Measurements from ENCODE around the gene EXOC6. TPM values are rescaled to one million over a fixed set of nuclear protein-coding genes. Genes with fewer than 3 reads are reported as not detected.
"Not testable (repeated sequence)": the region's sequence is repeated elsewhere in the genome, so short reads cannot be mapped to it uniquely, and the experiment has no call there.

EXOC6 gene
- polyA plus RNA-seq, 1 donor from 2014 or later: 26.3 TPM

- no peak overlapping the region for H3K4me2 ChIP-seq (ENCODE audit: low read length)
- TF ChIP-seq EP300 (conservative IDR thresholded peaks at IDR 0.05; ENCODE audit: poor library complexity, severe bottlenecking): no peak
- no peak for TF ChIP-seq POLR2AphosphoS5 (IDR thresholded peaks at IDR 0.05)
- TF ChIP-seq TAF1 (IDR thresholded peaks at IDR 0.05; ENCODE audit: low read depth): no peak
- no peak for TF ChIP-seq RAD21 (conservative IDR thresholded peaks at IDR 0.05)
- TF ChIP-seq SMC3 (conservative IDR thresholded peaks at IDR 0.05; ENCODE audit: poor library complexity): no peak
- TF ChIP-seq CTCF (IDR thresholded peaks at IDR 0.05; ENCODE audit: poor library complexity, severe bottlenecking): no peak
- TF ChIP-seq REST (IDR thresholded peaks at IDR 0.05; ENCODE audit: borderline replicate concordance): no peak
- no peak for TF ChIP-seq MXI1 (conservative IDR thresholded peaks at IDR 0.05; ENCODE audit: poor library complexity, severe bottlenecking)
- TF ChIP-seq EZH2 (IDR thresholded peaks at IDR 0.05; ENCODE audit: borderline replicate concordance, insufficient read depth, low read length, poor library complexity, severe bottlenecking): no peak
- no peak overlapping the region for H2AFZ ChIP-seq (ENCODE audit: low read depth, low read length)
Measured at GRCh38 chr10:92907280-92907679, 59.0 kb downstream of the EXOC6 start.

GRCh38 chr10:92912631-92913030 lies 64.3 kb downstream of the EXOC6 start:
- not testable (repeated sequence) for H3K27me3 ChIP-seq (ENCODE audit: insufficient read depth, low read depth, low read length); H3K4me3 ChIP-seq (ENCODE audit: low read length); H3K36me3 ChIP-seq (ENCODE audit: insufficient read depth, low read length); H3K79me2 ChIP-seq (replicated peaks; ENCODE audit: insufficient read depth, low read length); H3K9ac ChIP-seq (ENCODE audit: low read length); H2AFZ ChIP-seq (ENCODE audit: low read depth, low read length); H4K20me1 ChIP-seq (ENCODE audit: insufficient read depth); H3K9me2 ChIP-seq (ENCODE audit: insufficient read depth, low read length); H3K4me2 ChIP-seq (ENCODE audit: low read length); H3K9me3 ChIP-seq (ENCODE audit: low read length); H3K27ac ChIP-seq (ENCODE audit: low read length); H3F3A ChIP-seq (ENCODE audit: insufficient read depth, low read length, poor library complexity, severe bottlenecking)

More at GRCh38 chr10:92907280-92907679, 59.0 kb downstream of the EXOC6 start:
- Histone ChIP-seq H3F3A (ENCODE audit: insufficient read depth, low read length, poor library complexity, severe bottlenecking) (no peaks in the 10 kb centered on the region), H4K20me1 (ENCODE audit: insufficient read depth) (no peaks in the 10 kb centered on the region), H3K9me3 (ENCODE audit: low read length) (no peaks in the 10 kb centered on the region), H3K4me3 (ENCODE audit: low read length) (no peak overlapping the region), H3K27me3 (ENCODE audit: insufficient read depth, low read depth, low read length) (no peaks in the 10 kb centered on the region), H3K79me2 (replicated peaks; ENCODE audit: insufficient read depth, low read length) (no peaks in the 10 kb centered on the region), H3K9me2 (ENCODE audit: insufficient read depth, low read length) (no peaks in the 10 kb centered on the region), H3K36me3 (ENCODE audit: insufficient read depth, low read length) (no peaks in the 10 kb centered on the region), H3K9ac (ENCODE audit: low read length) (no peak overlapping the region), H3K27ac (ENCODE audit: low read length) (no peak overlapping the region)

GRCh38 chr10:92913973-92914372 lies 65.7 kb downstream of the EXOC6 start:
- no peak overlapping the region for H3K4me2 ChIP-seq (ENCODE audit: low read length)

More at GRCh38 chr10:92913973-92914372, 65.7 kb downstream of the EXOC6 start:
- TF ChIP-seq RAD21 (conservative IDR thresholded peaks at IDR 0.05) (no peak), EP300 (conservative IDR thresholded peaks at IDR 0.05; ENCODE audit: poor library complexity, severe bottlenecking) (no peak), CTCF (IDR thresholded peaks at IDR 0.05; ENCODE audit: poor library complexity, severe bottlenecking) (no peak), REST (IDR thresholded peaks at IDR 0.05; ENCODE audit: borderline replicate concordance) (no peak), MXI1 (conservative IDR thresholded peaks at IDR 0.05; ENCODE audit: poor library complexity, severe bottlenecking) (no peak), EZH2 (IDR thresholded peaks at IDR 0.05; ENCODE audit: borderline replicate concordance, insufficient read depth, low read length, poor library complexity, severe bottlenecking) (no peak), TAF1 (IDR thresholded peaks at IDR 0.05; ENCODE audit: low read depth) (no peak), POLR2AphosphoS5 (IDR thresholded peaks at IDR 0.05) (no peak), SMC3 (conservative IDR thresholded peaks at IDR 0.05; ENCODE audit: poor library complexity) (no peak)
- Histone ChIP-seq H3K36me3 (ENCODE audit: insufficient read depth, low read length) (no peaks in the 10 kb centered on the region), H3K79me2 (replicated peaks; ENCODE audit: insufficient read depth, low read length) (no peaks in the 10 kb centered on the region), H3K9me3 (ENCODE audit: low read length) (no peaks in the 10 kb centered on the region), H3F3A (ENCODE audit: insufficient read depth, low read length, poor library complexity, severe bottlenecking) (no peaks in the 10 kb centered on the region), H4K20me1 (ENCODE audit: insufficient read depth) (no peaks in the 10 kb centered on the region), H3K4me3 (ENCODE audit: low read length) (no peak overlapping the region), H2AFZ (ENCODE audit: low read depth, low read length) (no peak overlapping the region), H3K27me3 (ENCODE audit: insufficient read depth, low read depth, low read length) (no peaks in the 10 kb centered on the region), H3K27ac (ENCODE audit: low read length) (no peak overlapping the region), H3K9me2 (ENCODE audit: insufficient read depth, low read length) (no peaks in the 10 kb centered on the region), H3K9ac (ENCODE audit: low read length) (no peak overlapping the region)

All from neural cell (in vitro differentiated cells).